NCI-H446 (cell line): Measurements from ENCODE around the gene TTC8.
"Not testable (repeated sequence)": the region's sequence is repeated elsewhere in the genome, so short reads cannot be mapped to it uniquely, and the experiment has no call there.

Source experiments
- DNase-seq, 2 experiments: peaks; one replicate each; lab custom pipeline; 2025; lab: John Stamatoyannopoulos, UW

The TTC8 gene

DNA sequence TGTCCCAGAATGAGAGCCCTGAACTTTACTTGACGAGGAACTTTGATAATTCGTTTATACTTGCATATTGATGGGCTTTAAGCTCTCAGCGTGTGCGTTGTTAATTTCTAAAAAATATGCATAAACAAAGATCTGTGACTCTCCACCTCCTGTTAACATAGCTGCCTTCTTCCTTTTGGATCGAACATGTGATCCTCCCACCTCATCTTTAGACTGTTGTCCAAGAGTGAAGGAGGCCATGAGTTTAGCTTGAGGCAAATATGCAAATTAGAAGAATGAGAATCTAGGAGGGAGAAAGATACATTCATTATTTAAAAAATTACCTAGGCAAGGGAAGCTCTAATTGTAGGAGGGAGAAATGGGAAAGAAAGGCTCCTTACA, 617 bp downstream of the TTC8 start:
- DNase-seq = no peak

DNA sequence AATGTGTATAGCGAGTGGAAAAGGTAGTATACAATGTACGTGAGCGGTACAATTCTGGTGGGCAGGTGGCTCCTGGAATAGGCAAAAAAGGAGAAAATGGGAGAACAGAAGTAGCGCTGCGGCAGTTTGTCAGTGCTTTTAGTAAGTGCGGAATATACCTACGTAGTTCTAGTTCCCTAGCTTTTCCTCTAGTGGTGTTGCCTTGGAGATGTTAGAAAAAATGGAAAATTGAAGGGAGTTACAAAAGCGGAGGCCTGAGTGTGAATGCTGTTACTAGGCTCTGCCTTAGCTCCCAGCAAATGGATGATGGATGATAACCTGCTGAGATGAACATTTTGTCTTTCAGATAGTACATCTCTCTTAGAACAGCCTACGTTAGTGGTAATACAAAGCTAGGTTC, 1.1 kb downstream of the TTC8 start:
- DNase-seq = no peak

DNA sequence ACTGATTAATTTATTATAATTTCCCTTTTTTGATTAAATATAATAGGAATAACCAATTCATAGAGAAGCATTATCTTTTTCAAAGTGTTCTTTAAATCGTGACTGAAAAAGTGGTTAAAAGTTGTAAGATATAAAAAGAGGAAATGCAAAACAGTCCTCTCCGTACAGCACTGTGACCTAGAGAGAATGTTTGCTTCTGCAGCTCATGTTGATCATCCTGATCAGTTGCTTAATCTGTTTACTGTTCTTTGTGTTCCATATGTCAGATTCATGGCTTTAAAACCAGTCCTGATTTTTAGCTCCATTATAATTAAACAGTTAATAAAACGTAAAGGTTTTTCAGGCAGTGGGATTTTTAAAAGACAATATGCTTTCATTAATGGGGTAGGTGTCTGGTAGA, 4.7 kb downstream of the TTC8 start:
- no peak for DNase-seq

DNA sequence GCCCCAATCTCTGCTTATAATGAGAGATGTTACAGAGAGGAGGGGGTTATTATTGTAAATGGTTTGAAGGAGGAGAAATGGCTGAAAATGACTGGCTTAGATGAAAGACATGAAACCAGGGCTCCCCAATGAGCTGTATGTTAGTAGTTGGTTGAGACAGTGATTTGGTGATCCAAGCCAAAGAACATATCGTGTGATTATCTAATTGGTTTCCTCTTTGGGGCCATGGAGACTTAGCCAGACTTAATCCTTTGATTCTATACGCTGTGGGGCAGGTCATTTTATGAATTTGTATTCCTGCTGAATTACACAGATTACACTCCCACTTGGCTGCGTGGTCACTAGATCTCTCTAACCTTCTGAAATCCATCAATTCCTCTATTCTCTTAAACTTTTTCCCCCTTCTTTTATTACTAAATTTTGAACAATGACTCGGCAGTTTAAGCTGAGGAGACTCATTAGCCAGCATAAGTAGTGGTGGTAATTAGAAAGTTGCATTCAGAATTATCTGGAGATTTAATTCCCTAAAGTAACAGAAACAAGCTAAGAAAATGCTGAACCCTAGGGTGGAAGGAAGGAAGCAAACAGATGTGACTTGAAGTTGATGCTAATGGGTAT, 5.3 kb downstream of the TTC8 start:
- DNase-seq = no peak

DNA sequence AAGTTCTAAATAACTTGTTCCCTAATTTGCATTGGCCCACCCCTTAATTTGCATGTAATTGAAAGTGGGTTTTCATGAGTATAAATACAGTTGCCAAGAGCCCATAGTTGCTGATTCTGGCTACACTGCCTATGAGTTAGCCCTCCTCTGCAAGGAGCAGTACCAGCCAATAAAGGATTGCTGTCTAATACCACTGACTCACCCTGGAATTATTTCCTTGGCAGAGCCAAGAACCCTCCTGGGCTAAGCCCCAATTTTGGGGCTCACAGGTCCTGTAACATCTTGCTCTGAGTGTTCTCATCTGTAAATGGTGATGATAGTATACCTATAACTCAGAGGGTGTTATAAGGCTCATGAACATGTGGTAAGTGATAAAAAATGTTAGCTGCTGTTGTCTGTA, 6.8 kb downstream of the TTC8 start:
- peak; percentile 35 to 78 for DNase-seq

- DNase-seq = peak in 1 of 2 experiments; percentile 62
Measured at GRCh38 chr14:88834883-88835431, 10.5 kb downstream of the TTC8 start.

DNA sequence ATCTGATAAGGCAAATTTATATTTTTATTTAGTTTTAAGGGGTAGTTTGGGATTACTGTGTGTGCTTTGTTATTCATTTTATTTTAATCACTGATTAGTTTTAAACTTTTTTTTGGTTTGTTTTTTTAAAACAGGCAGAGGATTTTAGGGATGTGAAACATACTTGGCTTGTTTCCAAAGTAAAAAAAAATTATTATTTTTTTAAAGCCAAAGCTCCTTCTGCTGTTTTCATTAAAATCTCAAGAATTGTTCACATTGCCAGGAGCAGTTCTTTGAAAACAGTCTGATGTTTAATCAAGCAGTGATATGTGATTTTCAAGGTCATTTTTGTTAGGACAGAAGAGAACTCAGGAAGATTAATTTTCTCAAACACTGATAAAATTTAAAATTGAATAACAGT, 11.2 kb downstream of the TTC8 start:
- peak in 1 of 2 experiments; percentile 79 for DNase-seq

DNA sequence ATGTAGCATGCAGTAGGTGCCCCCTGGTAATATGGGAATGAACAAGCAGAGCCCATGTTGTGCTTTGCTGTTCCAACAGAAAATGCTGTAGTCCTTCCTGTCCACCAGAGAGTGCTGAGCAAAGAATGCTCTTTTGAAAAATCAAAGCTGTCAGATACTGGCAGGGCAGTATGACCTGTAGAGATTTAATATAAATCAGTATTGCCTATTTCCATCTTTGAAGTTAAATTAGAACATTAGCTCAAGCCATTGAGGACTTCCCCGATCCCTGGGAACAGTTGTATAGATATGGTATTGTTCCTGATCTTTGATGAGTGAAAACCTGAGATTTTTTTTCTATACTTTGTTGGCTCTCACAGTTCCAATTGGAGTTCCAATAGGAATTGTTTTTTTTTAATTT, 13.0 kb downstream of the TTC8 start:
- no peak for DNase-seq

GRCh38 chr14:88838015-88838414, 13.6 kb downstream of the TTC8 start:
- no peak for DNase-seq

DNA sequence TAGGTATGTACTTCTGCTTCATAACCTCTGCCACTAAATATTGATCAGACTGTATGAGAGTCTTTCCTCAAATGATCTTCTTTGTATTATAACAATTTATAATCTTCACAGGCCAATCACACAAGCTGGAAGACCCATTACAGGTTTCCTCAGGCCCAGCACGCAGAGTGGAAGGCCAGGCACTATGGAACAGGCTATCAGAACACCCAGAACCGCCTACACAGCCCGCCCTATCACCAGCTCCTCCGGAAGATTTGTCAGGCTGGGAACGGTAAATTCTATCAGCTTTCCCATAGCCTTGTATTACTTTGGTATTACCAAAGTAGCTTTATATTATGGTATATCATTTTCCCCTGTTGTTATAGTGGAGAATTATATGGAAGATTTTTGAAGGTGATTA, 16.5 kb downstream of the TTC8 start:
- no peak for DNase-seq

- no peak for DNase-seq
Measured at GRCh38 chr14:88841741-88842140, 17.3 kb downstream of the TTC8 start.

- no peak for DNase-seq
Measured at GRCh38 chr14:88842414-88842813, 18.0 kb downstream of the TTC8 start.

DNA sequence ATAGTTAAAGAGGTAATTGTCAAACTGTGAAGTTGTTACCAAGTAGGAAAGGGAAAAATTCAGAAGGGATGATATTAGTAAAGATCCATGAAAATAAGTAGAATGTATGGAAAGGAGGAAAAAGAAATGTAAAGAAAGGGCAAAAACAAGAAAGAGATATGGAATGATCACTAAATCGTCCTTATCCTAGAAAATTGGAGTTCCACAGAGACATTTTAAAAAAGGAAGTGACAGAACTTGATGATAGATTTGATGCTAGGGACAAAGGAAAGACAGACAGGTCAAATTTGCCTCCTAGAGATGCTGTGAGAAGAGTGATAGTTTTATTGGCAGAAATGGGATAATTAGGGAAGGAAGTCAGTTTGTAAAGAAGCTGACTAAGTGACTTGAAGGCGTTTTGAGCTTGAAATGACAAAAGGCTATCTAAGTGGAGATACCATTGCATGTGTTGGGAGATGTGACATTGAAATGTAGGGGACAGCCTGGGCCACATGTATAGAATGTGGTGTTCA, 20.6 kb downstream of the TTC8 start:
- no peak for DNase-seq

DNA sequence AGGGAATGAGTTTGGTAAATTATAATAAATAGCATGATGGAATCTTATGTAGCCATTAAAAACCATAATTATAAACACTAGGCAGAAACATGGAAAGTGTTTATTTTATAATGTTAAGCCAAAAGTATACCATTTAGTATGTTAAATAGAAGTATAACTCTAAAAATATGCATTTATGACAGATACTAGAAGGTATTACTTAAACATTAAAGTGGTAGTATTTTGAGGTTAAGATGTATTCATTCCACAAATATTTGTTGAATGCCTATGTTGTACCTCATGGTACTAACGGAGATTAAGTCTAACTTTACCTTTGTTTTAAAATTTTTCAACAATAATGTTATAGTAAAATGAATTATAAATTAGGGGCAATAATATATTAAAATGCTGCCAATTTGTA, 24.1 kb downstream of the TTC8 start:
- DNase-seq = no peak

DNA sequence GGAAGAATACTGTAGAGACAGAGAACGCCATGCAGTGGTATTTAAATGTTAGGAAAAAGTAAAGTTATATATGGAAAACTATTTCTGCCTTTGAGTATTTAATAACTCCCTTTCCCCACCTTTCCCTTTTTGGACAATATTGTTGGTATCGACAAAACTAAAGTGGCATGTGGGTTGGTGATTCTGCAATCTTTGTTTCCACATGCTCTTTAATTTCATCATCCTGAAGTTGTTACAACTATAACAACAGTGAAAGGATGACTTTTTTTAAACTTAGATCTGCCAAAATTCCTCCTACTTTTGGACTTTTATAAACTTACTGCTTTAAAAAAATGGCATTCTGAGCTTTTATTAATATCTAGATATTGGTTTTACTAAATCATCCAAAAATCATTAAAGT, 25.3 kb downstream of the TTC8 start:
- no peak for DNase-seq

GRCh38 chr14:88851587-88851986, 27.1 kb downstream of the TTC8 start:
- no peak for DNase-seq

DNA sequence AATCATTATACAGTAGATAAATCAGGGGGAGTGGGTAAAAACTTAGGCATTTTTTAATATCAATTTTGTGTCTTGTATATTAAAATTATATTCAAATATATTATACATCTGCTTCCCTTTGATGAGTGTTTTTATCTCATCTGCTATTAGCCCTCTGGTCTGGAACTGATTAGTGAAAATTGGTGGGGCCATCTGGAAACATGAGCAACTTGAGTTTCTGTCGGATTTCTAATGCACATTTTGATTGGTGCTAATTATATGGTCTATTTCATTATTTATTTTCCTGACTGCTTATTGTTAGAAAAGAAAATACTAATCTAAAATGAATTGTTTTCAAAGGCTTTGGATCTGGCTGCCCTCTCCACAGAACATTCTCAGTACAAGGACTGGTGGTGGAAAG, 28.2 kb downstream of the TTC8 start:
- no peak for DNase-seq

GRCh38 chr14:88853129-88853528, 28.7 kb downstream of the TTC8 start:
- DNase-seq = no peak

GRCh38 chr14:88856786-88857366, 32.4 kb downstream of the TTC8 start:
- DNase-seq = no peak

DNA sequence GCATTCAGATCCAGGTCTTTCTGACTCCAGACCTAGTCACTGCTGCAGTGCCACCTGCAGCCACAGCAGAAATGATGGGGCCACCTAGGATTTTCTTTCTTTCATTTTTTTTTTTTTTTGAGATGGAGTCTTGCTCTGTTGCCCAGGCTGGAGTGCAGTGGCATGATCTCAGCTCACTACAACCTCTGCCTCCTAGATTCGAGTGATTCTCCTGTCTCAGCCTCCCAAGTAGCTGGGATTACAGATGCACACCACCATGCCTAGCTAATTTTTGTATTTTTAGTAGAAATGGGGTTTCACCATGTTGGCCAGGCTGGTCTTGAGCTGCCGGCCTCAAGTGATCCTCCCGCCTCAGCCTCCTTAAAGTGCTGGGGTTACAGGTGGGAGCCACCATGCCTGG, 33.4 kb downstream of the TTC8 start:
- DNase-seq = not testable (repeated sequence)

- DNase-seq = not testable (repeated sequence)
Measured at GRCh38 chr14:88859118-88859517, 34.7 kb downstream of the TTC8 start.

GRCh38 chr14:88863167-88863566, 38.7 kb downstream of the TTC8 start:
- DNase-seq = no peak

DNA sequence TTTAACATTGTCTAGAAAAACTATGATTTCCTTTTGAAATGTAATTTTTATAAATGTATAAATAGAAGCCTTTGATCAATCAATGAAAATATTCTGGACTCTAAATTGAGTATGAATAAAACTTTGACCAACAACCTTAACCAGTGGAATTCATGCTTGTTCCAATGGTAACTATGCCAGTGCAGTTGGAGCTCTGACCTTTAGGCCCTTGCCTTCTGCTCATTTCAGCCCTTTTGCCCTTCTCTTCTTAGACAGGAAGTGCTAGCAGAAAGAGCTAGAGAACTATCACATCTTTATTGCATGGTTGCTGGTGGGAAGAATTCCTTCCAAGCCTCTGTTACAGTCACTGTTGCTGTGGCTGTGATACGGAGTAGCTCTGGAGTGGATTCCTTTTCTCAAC, 39.7 kb downstream of the TTC8 start:
- no peak for DNase-seq

- DNase-seq = no peak
Measured at GRCh38 chr14:88866305-88866704, 41.9 kb downstream of the TTC8 start.
